T-helper 17 cell (primary cell): ENCODE results near the gene USP34. TPM values are rescaled to one million over a fixed set of nuclear protein-coding genes. Genes with fewer than 3 reads are reported as not detected.

Source experiments
- ATAC-seq: fragments of 150-1000 bp; cut with Tn5 transposase; 2 replicates; pipeline ENCODE4 v1.10.0; 2021; ENCODE audit warnings: mild to moderate bottlenecking, moderate library complexity
- DNase-seq, 3 donors: peaks; one replicate each; pipeline versions ENCODE4 v3.0.0 to v3.0.0-alpha.2; 2020 to 2021
- H3K9me3 ChIP-seq: one replicate; pipeline ENCODE4 v1.7.0; 2013; ENCODE audit warnings: low read length, mild to moderate bottlenecking; ENCODE audit not compliant: control insufficient read depth, poor library complexity, severe bottlenecking
- H3K27ac Mint-ChIP-seq: one replicate; pipeline ENCODE4 v1.8.0; 2022; ENCODE audit warnings: mild to moderate bottlenecking, moderate library complexity, mixed read lengths
- H3K27me3 Mint-ChIP-seq: one replicate; pipeline ENCODE4 v1.8.0; 2022; ENCODE audit warnings: mixed read lengths
- H3K36me3 Mint-ChIP-seq: one replicate; pipeline ENCODE4 v1.8.0; 2022; ENCODE audit warnings: low read depth, mixed read lengths
- H3K4me1 Mint-ChIP-seq: one replicate; pipeline ENCODE4 v1.8.0; 2022; ENCODE audit warnings: mild to moderate bottlenecking, mixed read lengths
- H3K4me3 Mint-ChIP-seq: one replicate; pipeline ENCODE4 v1.8.0; 2022; ENCODE audit warnings: mild to moderate bottlenecking, moderate library complexity, mixed read lengths
- total RNA-seq, 4 donors: library from RNA in 2 of 4; stranded (reverse) in 2 of 4; gene quantifications; one replicate each; pipeline ENCODE4 v1.2.3 and lab custom pipeline; 2022 to 2026

USP34 gene
- total RNA-seq, 2 donors from 2014 or later, result 148 to 170 TPM

DNA sequence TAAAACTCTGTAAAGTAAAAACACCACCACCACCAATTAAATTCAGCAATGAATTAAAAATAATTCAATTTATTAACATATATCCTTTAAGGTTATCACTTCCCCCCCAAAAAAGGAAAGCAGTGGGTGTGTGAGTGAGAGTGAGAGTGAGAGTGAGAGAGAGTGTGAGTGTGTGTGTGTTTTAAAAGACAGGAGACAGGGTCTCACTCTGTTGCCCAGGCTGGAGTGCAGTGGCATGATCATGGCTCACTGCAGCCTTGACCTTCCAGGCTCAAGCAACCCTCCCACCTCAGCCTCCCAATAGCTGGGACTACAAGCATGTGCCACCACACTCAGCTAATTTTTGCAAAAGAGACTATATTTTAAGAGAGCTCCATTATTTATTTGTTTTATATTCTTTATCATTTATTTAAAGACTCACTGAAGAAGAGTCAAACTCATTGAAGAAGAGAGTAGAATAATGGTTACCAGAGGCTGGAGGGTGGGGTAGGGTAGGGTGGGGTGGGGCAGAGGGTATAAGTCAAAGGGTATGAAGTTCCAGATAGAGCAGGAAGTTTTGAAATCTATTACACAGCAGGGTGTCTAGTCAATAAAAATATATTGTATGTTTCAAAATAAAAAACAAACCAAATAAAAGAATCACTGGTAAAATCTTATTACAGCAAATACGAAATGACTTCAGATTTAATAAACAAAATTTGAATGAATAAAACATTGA lies 187.3 kb downstream of the USP34 start:
- Mint-ChIP-seq H3K4me1 (peaks cover 2% of the 10 kb centered on the region), H3K4me3 (no peak overlapping the region), H3K27me3 (no peaks in the 10 kb centered on the region), H3K27ac (no peak overlapping the region), H3K36me3 (no peaks in the 10 kb centered on the region)
- ATAC-seq (no peak), DNase-seq (no peak)
- no peaks in the 10 kb centered on the region for H3K9me3 ChIP-seq

DNA sequence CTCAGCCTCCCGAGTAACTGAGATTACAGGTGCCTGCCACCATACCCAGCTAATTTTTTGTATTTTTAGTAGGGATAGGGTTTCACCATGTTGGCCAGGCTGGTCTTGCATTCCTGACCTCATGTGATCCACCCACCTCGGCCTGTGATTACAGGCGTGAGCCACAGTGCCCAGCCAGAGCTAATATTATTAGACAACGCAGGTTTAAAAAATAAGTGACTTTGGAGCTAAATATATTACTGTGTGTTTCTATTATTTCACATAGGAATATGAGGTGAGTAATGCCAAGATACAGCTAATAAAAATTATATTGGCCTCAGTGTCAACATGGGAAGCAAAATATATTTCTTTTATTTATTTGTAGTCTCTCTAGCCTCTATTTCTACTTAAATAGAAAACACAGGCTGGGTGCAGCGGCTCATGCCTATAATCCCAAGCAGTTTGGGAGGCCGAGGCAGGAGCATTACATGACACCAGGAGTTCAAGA lies 188.7 kb downstream of the USP34 start:
- H3K27ac Mint-ChIP-seq, result no peak overlapping the region
- H3K4me1 Mint-ChIP-seq, result no peaks in the 10 kb centered on the region
- no peaks in the 10 kb centered on the region for H3K9me3 ChIP-seq
- DNase-seq, result no peak
- no peaks in the 10 kb centered on the region for H3K27me3 Mint-ChIP-seq
- ATAC-seq, result no peak
- no peak overlapping the region for H3K4me3 Mint-ChIP-seq
- peaks cover 2% of the 10 kb centered on the region for H3K36me3 Mint-ChIP-seq

DNA sequence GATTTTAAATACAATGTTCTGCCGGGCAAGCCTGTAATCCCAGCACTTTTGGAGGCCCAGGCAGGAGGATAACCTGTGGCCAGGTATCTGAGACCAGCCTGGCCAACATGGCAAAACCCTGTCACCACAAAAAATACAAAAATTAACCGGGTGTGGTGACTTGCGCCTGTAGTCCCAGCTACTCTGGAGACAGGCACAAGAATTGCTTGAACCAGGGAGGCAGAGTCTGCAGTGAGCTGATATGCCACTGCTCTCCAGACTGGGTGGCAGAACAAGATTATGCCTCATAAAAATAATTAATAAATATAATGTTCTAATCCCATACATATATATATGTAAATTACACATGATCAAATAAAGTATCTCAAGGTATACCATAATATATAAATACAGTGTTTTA lies 189.6 kb downstream of the USP34 start:
- ATAC-seq (no peak), DNase-seq (no peak)
- H3K27me3 Mint-ChIP-seq, result no peaks in the 10 kb centered on the region
- H3K9me3 ChIP-seq, result no peaks in the 10 kb centered on the region
- H3K27ac Mint-ChIP-seq, result peak overlapping the region; percentile 43
- H3K4me1 Mint-ChIP-seq, result no peaks in the 10 kb centered on the region
- H3K4me3 Mint-ChIP-seq, result no peak overlapping the region
- H3K36me3 Mint-ChIP-seq, result peaks cover 2% of the 10 kb centered on the region

DNA sequence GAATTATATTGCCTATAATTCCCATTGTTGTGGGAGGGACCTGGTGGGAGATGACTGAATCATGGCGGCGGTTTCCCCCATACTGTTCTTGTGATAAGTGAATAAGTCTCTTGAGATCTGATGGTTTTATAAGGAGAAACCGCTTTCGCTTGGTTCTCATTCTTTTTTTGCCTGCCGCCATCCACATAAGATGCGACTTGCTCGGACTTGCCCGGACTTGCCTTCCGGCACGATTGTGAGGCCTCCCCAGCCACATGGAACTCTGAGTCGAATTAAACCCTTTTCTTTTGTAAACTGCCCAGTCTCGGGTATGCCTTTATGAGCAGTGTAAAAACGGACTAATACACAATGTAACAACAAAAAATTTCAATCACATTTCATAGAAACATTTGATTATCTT lies 193.1 kb downstream of the USP34 start:
- H3K27ac Mint-ChIP-seq, result no peak overlapping the region
- no peaks in the 10 kb centered on the region for H3K4me1 Mint-ChIP-seq
- peaks cover 2% of the 10 kb centered on the region for H3K36me3 Mint-ChIP-seq

DNA sequence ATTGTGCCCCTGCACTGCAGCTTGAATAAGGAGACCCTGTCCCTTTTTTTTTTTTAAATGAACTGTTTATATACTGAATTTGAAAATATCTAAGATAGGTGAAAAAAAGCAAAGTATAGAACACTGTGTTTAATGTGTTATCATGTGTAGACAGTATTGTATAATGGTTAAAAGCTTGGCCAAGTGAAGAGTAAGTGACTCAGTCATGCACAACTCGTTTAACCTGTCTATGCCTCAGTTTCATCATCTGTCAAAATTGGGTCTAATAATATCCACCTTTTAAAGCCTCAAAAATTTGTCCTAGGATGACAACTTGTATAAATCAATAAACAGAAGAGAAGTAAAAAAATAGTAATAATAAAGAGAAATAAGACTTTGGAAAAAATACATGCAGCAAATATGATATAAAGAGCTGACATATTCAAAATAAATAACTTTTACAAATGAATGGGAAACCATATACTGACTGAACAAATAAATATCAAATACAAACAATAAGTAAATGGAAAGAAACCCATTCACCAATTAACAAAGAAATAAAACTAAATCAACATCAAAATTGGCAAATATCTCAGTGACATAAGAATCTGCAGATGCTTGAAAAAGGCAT lies 195.2 kb downstream of the USP34 start:
- no peak overlapping the region for H3K4me3 Mint-ChIP-seq
- no peaks in the 10 kb centered on the region for H3K27me3 Mint-ChIP-seq
- ATAC-seq (no peak), DNase-seq (no peak)
- H3K9me3 ChIP-seq, result no peaks in the 10 kb centered on the region
- H3K4me1 Mint-ChIP-seq, result peaks cover 2% of the 10 kb centered on the region
- peaks cover 5% of the 10 kb centered on the region for H3K36me3 Mint-ChIP-seq
- no peak overlapping the region for H3K27ac Mint-ChIP-seq

More for the DNA sequence above, 193.1 kb downstream of the USP34 start:
- no peak for DNase-seq
- no peak for ATAC-seq
- Mint-ChIP-seq H3K27me3 (no peaks in the 10 kb centered on the region), H3K4me3 (no peak overlapping the region)
- H3K9me3 ChIP-seq, result no peaks in the 10 kb centered on the region

DNA sequence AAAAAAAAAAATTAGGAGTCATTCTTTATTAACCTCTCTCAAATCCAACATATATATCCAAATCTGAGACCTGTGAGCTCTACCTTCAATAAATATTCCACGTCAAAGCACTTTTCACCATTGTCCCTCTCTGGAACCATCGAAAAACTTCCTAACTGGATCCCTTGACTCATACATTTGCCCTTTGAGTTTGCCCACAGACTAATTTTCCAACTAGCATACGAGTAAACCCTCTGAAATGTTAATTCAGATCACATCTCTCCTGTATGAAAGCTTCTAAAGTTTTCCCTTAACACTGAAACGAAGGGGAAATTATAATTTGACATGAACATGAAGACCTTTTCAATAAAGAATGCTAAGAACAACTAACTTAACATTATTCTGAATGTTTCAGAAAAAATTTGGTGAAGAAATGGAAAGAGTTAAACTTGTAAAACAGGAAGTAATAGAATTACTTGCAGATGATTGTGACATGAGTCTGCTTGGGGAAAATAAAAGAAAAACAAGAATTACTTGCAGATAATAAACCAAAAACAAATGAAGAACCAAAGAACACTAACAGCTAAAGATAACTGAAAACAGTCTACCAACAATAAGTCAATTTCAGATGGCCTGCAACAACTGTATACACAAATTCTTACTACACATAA lies 198.3 kb downstream of the USP34 start:
- DNase-seq (no peak), ATAC-seq (no peak)
- H3K27ac Mint-ChIP-seq, result no peak overlapping the region
- no peaks in the 10 kb centered on the region for H3K27me3 Mint-ChIP-seq
- no peaks in the 10 kb centered on the region for H3K9me3 ChIP-seq
- H3K36me3 Mint-ChIP-seq, result peaks cover 3% of the 10 kb centered on the region
- H3K4me1 Mint-ChIP-seq, result peaks cover 2% of the 10 kb centered on the region
- H3K4me3 Mint-ChIP-seq, result no peak overlapping the region

DNA sequence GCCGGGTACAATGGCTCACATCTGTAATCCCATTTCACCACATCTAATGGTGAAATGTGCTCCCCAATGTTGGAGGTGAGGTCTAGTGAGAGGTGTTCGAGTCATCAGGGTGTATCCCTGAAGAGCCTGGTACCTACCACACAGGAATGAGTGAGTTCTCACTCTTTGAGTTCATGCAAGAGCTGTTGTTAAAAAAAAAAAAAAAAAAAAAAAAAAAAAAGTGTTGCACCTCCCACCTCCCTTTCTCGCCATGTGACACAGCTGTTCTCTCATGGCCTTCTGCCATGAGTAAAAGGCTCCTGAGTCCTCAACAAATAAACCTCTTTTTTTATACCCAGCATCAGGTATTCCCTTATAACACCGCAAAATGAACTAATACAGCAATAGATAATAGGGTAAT lies 202.6 kb downstream of the USP34 start:
- ATAC-seq, result no peak
- no peaks in the 10 kb centered on the region for H3K9me3 ChIP-seq

DNA sequence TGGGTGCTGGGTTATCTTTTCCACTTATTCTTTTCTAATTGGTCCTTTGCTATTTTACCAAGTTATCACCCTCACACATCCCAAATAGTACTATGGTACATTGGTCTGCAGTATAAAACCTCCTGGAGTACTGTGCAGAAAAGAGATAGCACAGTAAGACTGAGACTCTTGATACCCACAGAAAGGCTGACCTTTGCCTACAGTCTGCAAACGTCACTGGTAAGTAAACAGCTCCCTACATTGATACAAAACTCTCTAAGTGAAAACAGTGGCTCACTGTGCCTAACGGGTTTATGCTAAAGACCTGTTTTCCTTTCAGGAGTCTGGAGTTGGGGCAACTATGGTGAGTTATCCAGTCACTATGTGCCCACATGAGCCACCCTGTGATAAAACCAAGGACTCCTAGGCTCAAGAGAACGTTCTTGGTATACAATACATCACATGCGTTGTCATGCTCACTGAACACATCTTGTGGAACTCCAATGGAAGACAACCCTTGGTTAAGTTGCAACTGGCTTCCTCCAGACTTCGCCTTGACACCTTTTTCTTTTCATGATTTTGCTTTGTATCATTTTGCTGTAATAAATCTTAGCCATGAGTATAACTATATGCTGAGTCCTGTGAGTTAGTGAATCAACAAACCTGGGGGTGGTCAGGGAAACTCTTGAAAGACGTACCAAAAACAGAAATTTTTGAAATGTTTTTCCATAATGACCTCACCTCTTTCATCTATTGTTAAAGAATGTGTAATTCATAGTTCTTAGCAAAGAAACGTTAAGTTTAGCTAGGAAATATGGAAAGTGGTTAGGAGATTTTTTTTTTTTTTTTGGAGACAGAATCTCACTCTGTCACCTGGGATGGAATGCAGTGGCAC lies 204.0 kb downstream of the USP34 start:
- Mint-ChIP-seq H3K36me3 (peaks cover 6% of the 10 kb centered on the region), H3K27me3 (no peaks in the 10 kb centered on the region), H3K4me1 (peaks cover 2% of the 10 kb centered on the region), H3K27ac (no peak overlapping the region), H3K4me3 (no peak overlapping the region)
- no peak for DNase-seq
- H3K9me3 ChIP-seq, result no peaks in the 10 kb centered on the region
- ATAC-seq, result no peak

More for the DNA sequence above, 202.6 kb downstream of the USP34 start:
- Mint-ChIP-seq H3K4me3 (no peak overlapping the region), H3K36me3 (peaks cover 3% of the 10 kb centered on the region), H3K4me1 (peaks cover 2% of the 10 kb centered on the region), H3K27ac (no peak overlapping the region), H3K27me3 (no peaks in the 10 kb centered on the region)
- no peak for DNase-seq

DNA sequence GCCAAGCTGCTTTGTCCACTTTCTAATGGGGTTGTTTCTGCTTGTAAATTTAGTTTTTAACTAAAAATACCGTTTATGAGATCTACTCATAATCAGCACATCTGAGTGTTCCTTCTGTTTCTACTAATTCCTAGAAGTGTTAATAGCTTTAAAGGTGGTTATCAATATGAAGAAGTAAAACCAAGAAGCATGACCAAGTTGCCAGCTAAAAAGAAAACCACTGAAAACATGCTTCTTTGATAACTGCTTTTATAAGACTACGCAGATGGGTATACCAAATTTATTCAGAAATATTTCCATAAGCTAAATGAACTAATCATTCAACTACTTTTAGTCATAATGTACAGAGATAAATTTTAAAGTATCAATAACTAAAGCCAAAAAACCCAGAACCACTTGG lies 207.1 kb downstream of the USP34 start:
- H3K27ac Mint-ChIP-seq, result peak overlapping the region; percentile 68

DNA sequence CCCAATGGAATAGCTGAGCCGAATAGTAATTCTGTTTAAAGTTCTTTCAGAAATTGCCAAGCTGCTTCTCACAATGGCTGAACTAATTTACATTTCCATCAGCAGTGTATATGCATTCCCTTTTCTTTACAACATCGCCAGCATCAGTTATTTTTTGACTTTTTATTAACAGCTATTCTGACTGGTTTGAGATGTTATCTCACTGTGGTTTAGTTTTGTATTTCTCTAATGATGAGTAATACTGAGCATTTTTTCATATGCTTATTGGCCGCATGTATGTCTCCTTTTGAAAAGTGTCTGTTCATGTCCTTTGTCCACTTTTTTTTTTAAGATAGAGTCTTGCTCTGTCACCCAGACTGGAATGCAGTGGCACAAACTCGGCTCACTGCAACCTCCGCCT lies 208.2 kb downstream of the USP34 start:
- H3K27ac Mint-ChIP-seq, result no peak overlapping the region
- no peaks in the 10 kb centered on the region for H3K27me3 Mint-ChIP-seq
- DNase-seq (no peak), ATAC-seq (no peak)
- H3K36me3 Mint-ChIP-seq, result peaks cover 10% of the 10 kb centered on the region
- H3K4me1 Mint-ChIP-seq, result peaks cover 8% of the 10 kb centered on the region
- H3K4me3 Mint-ChIP-seq, result no peak overlapping the region
- no peaks in the 10 kb centered on the region for H3K9me3 ChIP-seq

More for the DNA sequence above, 207.1 kb downstream of the USP34 start:
- Mint-ChIP-seq H3K36me3 (peaks cover 4% of the 10 kb centered on the region), H3K4me1 (peaks cover 3% of the 10 kb centered on the region), H3K4me3 (no peak overlapping the region), H3K27me3 (no peaks in the 10 kb centered on the region)
- ATAC-seq (no peak), DNase-seq (no peak)
- no peaks in the 10 kb centered on the region for H3K9me3 ChIP-seq

DNA sequence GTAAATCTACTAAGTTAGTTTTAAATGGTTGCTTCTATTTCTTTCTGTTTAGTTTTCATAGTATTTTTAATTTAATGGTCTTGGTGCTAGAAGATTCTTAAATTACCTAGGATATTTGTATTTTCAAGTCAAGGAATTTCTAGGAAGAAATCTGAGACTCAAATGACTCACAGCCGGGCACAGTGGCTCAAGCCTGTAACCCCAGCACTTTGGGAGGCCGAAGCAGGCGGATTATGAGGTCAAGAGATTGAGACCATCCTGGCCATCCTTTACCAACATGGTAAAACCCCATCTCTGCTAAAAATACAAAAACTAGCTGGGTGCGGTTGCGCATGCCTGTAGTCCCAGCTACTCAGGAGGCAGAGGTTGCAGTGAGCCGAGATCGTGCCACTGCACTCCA lies 213.4 kb downstream of the USP34 start:
- peaks cover 13% of the 10 kb centered on the region for H3K36me3 Mint-ChIP-seq

DNA sequence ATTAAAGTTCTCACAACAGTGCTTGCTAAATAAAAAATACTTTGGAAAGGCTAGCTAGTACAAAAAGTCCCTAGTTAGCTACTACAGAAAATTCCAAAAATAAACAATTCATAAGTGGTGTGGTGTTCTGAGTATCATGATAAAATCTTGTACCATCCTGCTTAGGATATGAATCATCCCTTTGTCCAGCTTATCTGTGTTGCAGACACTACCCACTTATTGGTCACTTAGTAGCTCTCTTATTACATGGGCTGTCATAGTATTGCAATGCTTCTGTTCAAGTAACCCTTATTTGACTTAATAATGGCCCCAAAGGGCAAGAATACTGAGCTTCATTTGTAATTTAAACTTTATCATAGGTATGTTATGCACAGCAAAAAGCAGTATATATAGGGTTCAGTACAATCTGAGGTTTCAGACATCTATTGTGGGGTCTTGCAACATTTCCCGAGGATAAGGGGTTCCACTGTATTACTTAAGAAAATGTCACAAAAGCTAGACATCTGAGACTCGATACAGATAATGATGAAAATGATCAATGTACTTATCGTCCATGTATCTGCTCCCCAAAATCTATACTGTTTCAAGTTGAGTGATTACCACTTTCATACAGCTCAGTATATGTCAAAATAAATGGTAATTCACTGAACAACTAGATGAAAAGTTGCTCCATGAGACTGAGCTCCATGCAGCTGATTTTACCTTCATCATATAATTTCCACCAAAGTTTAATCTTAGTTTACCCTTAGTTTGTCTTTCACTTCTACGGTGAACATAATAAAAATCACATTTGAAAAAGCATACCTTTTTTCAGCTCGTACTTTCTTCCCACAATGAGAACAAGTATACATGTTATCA lies 215.1 kb downstream of the USP34 start:
- no peaks in the 10 kb centered on the region for H3K27me3 Mint-ChIP-seq
- DNase-seq, result no peak
- H3K36me3 Mint-ChIP-seq, result peaks cover 13% of the 10 kb centered on the region
- H3K9me3 ChIP-seq, result no peaks in the 10 kb centered on the region
- peak overlapping the region; percentile 79 for H3K27ac Mint-ChIP-seq
- no peak for ATAC-seq
- H3K4me3 Mint-ChIP-seq, result no peak overlapping the region
- H3K4me1 Mint-ChIP-seq, result peaks cover 10% of the 10 kb centered on the region

More for the DNA sequence above, 213.4 kb downstream of the USP34 start:
- Mint-ChIP-seq H3K4me1 (peaks cover 13% of the 10 kb centered on the region), H3K4me3 (no peak overlapping the region), H3K27ac (peak overlapping the region; percentile 68), H3K27me3 (no peaks in the 10 kb centered on the region)
- ATAC-seq (no peak), DNase-seq (no peak)
- no peaks in the 10 kb centered on the region for H3K9me3 ChIP-seq
